Muscle of leg (tissue), 11 donors: Measurements from ENCODE around the gene RTTN. TPM values are rescaled to one million over a fixed set of nuclear protein-coding genes. Genes with fewer than 3 reads are reported as not detected.

Source experiments
- DNase-seq: peaks from one replicate; pipeline ENCODE4 v3.0.0; 2013
- H3K27ac ChIP-seq: one replicate; pipeline ENCODE4 v1.5.1; 2013; ENCODE audit warnings: mild to moderate bottlenecking, low read length, control low read depth
- H3K27me3 ChIP-seq: one replicate; pipeline ENCODE4 v1.6.1; 2013; ENCODE audit warnings: low read length; ENCODE audit not compliant: control insufficient read depth, insufficient read depth
- H3K36me3 ChIP-seq: one replicate; pipeline ENCODE4 v1.6.1; 2013; ENCODE audit warnings: low read length; ENCODE audit not compliant: control insufficient read depth, insufficient read depth
- H3K4me1 ChIP-seq: one replicate; pipeline ENCODE4 v1.6.1; 2013; ENCODE audit warnings: low read length; ENCODE audit not compliant: control insufficient read depth, insufficient read depth
- H3K4me3 ChIP-seq: one replicate; pipeline ENCODE4 v1.5.1; 2013; ENCODE audit warnings: low read length, control low read depth
- H3K9me3 ChIP-seq: replicated peaks from 2 replicates; pipeline ENCODE4 v1.6.1; 2013; ENCODE audit warnings: low read depth, low read length; ENCODE audit not compliant: control insufficient read depth
- WGBS: methylation state at CpG from one replicate; pipeline ENCODE4 v1.1.5; 2013; ENCODE audit warnings: missing lambda C conversion rate; ENCODE audit not compliant: insufficient coverage; 5-methylcytosine and 5-hydroxymethylcytosine counted together
- polyA plus RNA-seq, 8 donors: library from polyadenylated mRNA; unstranded; fragments of 120-200 nt; gene quantifications; one replicate each; pipeline versions ENCODE4 v1.2.1 to v1.2.3, GENCODE V29; 2013; ENCODE audit warnings: inconsistent platforms in 1 of 8, low replicate concordance in 1 of 8; ENCODE audit not compliant: insufficient read length in 8 of 8, insufficient read depth in 1 of 8
- total RNA-seq: library from RNA; stranded (reverse); fragments of 120-200 nt; gene quantifications from one replicate; pipeline ENCODE4 v1.2.4, GENCODE V29; 2013

Gene RTTN
- total and polyA plus RNA-seq, 9 donors = 9.7 to 16.0 (median 10.7) TPM

- Histone ChIP-seq H3K27ac (no peak overlapping the region), H3K27me3 (no peaks in the 10 kb centered on the region), H3K4me3 (no peak overlapping the region), H3K9me3 (no peaks in the 10 kb centered on the region), H3K4me1 (no peaks in the 10 kb centered on the region), H3K36me3 (no peaks in the 10 kb centered on the region)
- 100% methylated on average over 2 of the region's 2 CpGs for WGBS
- no peak for DNase-seq
These were observed 11.3 kb upstream of the RTTN start for GRCh38 chr18:70216788-70217187.

DNA sequence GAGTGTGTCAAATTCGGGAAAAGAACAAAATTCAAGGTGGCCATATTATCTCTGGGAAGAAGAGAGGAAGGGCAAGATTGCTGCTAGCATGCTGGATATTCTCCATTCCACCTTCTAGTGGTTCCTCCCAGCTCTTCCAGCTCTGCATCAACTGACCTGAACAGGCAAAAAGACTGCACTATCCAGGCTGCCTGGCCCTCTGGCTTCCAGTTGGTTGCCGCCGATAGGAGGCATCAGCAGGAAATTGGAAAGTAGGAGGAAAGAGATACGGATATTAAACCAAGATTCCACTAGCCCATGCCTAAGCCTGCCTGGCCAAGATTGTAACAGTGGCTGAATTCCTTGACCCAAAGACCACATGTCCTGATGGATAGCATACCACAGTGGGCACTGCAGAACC is 1.7 kb upstream of the RTTN start:
- whole genome bisulfite sequencing = no CpG with 5 or more reads among the region's 4 CpGs
- no peak for DNase-seq
- H3K9me3 ChIP-seq = no peaks in the 10 kb centered on the region
- H3K27ac ChIP-seq = no peak overlapping the region
- H3K4me3 ChIP-seq = no peak overlapping the region
- no peaks in the 10 kb centered on the region for H3K4me1 ChIP-seq
- no peaks in the 10 kb centered on the region for H3K36me3 ChIP-seq
- H3K27me3 ChIP-seq = no peaks in the 10 kb centered on the region

DNA sequence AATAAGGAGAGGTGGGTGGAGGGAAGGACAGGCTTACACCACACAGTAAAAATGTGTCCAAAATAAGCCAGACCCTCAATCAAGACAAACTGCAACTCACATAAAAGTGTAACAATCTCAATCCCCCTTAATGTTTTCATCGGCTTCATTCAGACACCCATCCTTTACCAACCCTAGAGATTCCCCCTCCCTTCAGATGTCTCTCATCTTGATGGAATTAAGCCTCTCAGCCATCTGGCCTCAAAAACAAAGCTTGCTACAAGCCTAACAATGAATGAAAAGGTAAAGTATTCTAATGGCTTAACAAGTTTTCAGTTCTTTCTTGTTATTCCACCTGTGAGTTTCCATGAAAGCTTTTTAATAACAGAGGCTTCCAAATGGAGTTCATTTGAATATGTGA is 5.2 kb downstream of the RTTN start:
- H3K27ac ChIP-seq = no peak overlapping the region

DNA sequence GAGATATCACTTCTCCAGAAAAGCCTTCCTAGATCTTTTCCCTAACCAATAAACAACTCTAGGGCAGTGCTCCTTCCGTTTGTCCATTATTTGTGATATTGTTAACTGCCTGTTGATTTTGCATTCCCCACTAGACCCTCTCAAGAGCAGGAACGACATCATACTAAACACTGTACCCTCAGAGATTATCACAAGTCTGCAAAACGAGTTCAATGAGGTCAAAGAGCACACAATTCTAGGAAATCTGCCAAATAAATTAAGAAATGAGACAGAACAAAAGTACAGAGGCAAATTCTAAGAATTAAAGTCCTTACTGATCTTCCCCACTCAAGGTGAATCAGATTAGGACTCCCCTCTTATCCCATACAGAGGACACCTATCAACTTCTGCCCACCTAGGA is 7.6 kb downstream of the RTTN start:
- WGBS = no CpG with 5 or more reads among the region's 3 CpGs
- H3K27me3 ChIP-seq = no peaks in the 10 kb centered on the region
- H3K4me1 ChIP-seq = no peaks in the 10 kb centered on the region
- peaks cover 18% of the 10 kb centered on the region for H3K36me3 ChIP-seq
- DNase-seq = no peak
- no peak overlapping the region for H3K27ac ChIP-seq
- no peaks in the 10 kb centered on the region for H3K9me3 ChIP-seq
- no peak overlapping the region for H3K4me3 ChIP-seq

More for the DNA sequence above, 5.2 kb downstream of the RTTN start:
- Histone ChIP-seq H3K4me3 (no peak overlapping the region), H3K36me3 (peaks cover 16% of the 10 kb centered on the region), H3K9me3 (no peaks in the 10 kb centered on the region), H3K4me1 (no peaks in the 10 kb centered on the region), H3K27me3 (no peaks in the 10 kb centered on the region)
- DNase-seq = no peak
- 0% methylated on average over 1 of the region's 1 CpG for WGBS

- Histone ChIP-seq H3K4me1 (no peaks in the 10 kb centered on the region), H3K4me3 (no peak overlapping the region), H3K36me3 (peaks cover 22% of the 10 kb centered on the region), H3K27ac (no peak overlapping the region), H3K9me3 (no peaks in the 10 kb centered on the region), H3K27me3 (no peaks in the 10 kb centered on the region)
- WGBS = 76% methylated on average over 3 of the region's 6 CpGs
- no peak for DNase-seq
These were observed 8.5 kb downstream of the RTTN start for GRCh38 chr18:70197026-70197425.

- H3K36me3 ChIP-seq = peaks cover 22% of the 10 kb centered on the region
- no peak overlapping the region for H3K27ac ChIP-seq
- no peaks in the 10 kb centered on the region for H3K4me1 ChIP-seq
- no peaks in the 10 kb centered on the region for H3K27me3 ChIP-seq
- 71% methylated on average over 1 of the region's 5 CpGs for WGBS
- no peaks in the 10 kb centered on the region for H3K9me3 ChIP-seq
- peak; percentile 43 for DNase-seq
- no peak overlapping the region for H3K4me3 ChIP-seq
These were observed 9.5 kb downstream of the RTTN start for GRCh38 chr18:70195852-70196434.

DNA sequence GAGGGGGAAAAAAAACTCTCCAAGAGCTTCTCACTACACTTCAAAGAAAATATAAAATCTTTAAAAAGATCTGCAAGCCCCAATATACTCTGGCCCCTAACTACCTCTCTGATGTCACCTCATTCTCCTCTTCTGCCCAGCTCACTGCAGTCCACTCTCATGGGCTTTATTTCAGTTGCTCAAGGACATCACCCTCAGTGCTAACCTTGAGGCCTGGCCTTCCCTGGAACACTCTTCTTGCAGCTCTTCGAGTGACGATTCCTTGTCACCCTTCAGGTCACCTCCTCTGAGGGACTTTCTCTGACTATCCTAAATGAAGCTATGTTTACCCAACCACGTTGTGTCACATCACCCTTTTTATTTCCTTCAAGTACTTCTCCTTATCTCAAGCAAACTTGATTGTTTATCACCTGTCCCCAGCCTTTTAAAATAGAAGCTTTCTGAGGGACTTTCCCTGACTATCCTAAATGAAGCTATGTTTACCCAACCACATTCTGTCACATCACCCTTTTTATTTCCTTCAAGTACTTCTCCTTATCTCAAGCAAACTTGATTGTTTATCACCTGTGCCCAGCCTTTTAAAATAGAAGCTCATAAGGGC is 10.4 kb downstream of the RTTN start:
- Histone ChIP-seq H3K27ac (no peak overlapping the region), H3K9me3 (no peaks in the 10 kb centered on the region), H3K27me3 (no peaks in the 10 kb centered on the region), H3K4me3 (no peak overlapping the region), H3K4me1 (no peaks in the 10 kb centered on the region), H3K36me3 (peaks cover 22% of the 10 kb centered on the region)
- WGBS = 93% methylated on average over 3 of the region's 3 CpGs
- DNase-seq = no peak

- no peak overlapping the region for H3K4me3 ChIP-seq
- peaks cover 21% of the 10 kb centered on the region for H3K36me3 ChIP-seq
- no peaks in the 10 kb centered on the region for H3K4me1 ChIP-seq
- no peaks in the 10 kb centered on the region for H3K9me3 ChIP-seq
- no peak overlapping the region for H3K27ac ChIP-seq
- WGBS = no CpG with 5 or more reads among the region's 4 CpGs
- no peaks in the 10 kb centered on the region for H3K27me3 ChIP-seq
- no peak for DNase-seq
These were observed 11.1 kb downstream of the RTTN start for GRCh38 chr18:70194227-70194890.

GRCh38 chr18:70190529-70190928 is 15.0 kb downstream of the RTTN start:
- WGBS = 100% methylated on average over 1 of the region's 3 CpGs
- Histone ChIP-seq H3K27ac (no peak overlapping the region), H3K4me3 (no peak overlapping the region), H3K4me1 (no peaks in the 10 kb centered on the region), H3K9me3 (no peaks in the 10 kb centered on the region), H3K36me3 (peaks cover 14% of the 10 kb centered on the region), H3K27me3 (no peaks in the 10 kb centered on the region)
- DNase-seq = no peak

GRCh38 chr18:70188113-70188512 is 17.4 kb downstream of the RTTN start:
- peaks cover 20% of the 10 kb centered on the region for H3K36me3 ChIP-seq

More at GRCh38 chr18:70188113-70188512, 17.4 kb downstream of the RTTN start:
- no peaks in the 10 kb centered on the region for H3K4me1 ChIP-seq
- DNase-seq = no peak
- H3K27me3 ChIP-seq = no peaks in the 10 kb centered on the region
- no peaks in the 10 kb centered on the region for H3K9me3 ChIP-seq
- no peak overlapping the region for H3K4me3 ChIP-seq
- no peak overlapping the region for H3K27ac ChIP-seq
